H9 (cell line): Measurements from ENCODE around the gene CFAP45. TPM values are rescaled to one million over a fixed set of nuclear protein-coding genes. Genes with fewer than 3 reads are reported as not detected.

ENCODE experiments used
- DNase-seq: peaks from one replicate; pipeline ENCODE4 v3.0.0-alpha.2; 2017
- H2AFZ ChIP-seq: one replicate; pipeline ENCODE4 v1.6.1; 2013; ENCODE audit warnings: mild to moderate bottlenecking, low read length, control low read depth, moderate library complexity
- H2AK5ac ChIP-seq: 2 replicates; pipeline ENCODE4 v1.6.1; 2013; ENCODE audit warnings: low read length, control low read depth, mixed read lengths; ENCODE audit not compliant: insufficient read length
- H2BK120ac ChIP-seq: one replicate; pipeline ENCODE4 v1.6.1; 2013; ENCODE audit warnings: low read depth, mild to moderate bottlenecking, low read length, control low read depth, inconsistent platforms; ENCODE audit not compliant: poor library complexity, severe bottlenecking
- H2BK12ac ChIP-seq: 2 replicates; pipeline ENCODE4 v1.6.1; 2013; ENCODE audit warnings: low read length, control low read depth, mixed read lengths, low read depth; ENCODE audit not compliant: insufficient read length
- H2BK15ac ChIP-seq: 2 replicates; pipeline ENCODE4 v1.6.1; 2013; ENCODE audit warnings: low read depth, low read length, control low read depth
- H2BK20ac ChIP-seq: one replicate; pipeline ENCODE4 v1.6.1; 2013; ENCODE audit warnings: low read depth, mild to moderate bottlenecking, low read length, control low read depth, inconsistent platforms; ENCODE audit not compliant: poor library complexity, severe bottlenecking
- H2BK5ac ChIP-seq: 2 replicates; pipeline ENCODE4 v1.6.1; 2013; ENCODE audit warnings: low read length, control low read depth, mixed read lengths; ENCODE audit not compliant: insufficient read length
- H3K14ac ChIP-seq: 2 replicates; pipeline ENCODE4 v1.6.1; 2013; ENCODE audit warnings: low read length, control low read depth; ENCODE audit not compliant: insufficient read depth
- H3K18ac ChIP-seq: 2 replicates; pipeline ENCODE4 v1.6.1; 2013; ENCODE audit warnings: low read depth, mild to moderate bottlenecking, mixed read lengths, low read length, control low read depth; ENCODE audit not compliant: insufficient read length
- H3K23ac ChIP-seq: 2 replicates; pipeline ENCODE4 v1.6.1; 2013; ENCODE audit warnings: low read length, control low read depth, mixed read lengths, low read depth; ENCODE audit not compliant: insufficient read length
- H3K23me2 ChIP-seq: 2 replicates; pipeline ENCODE4 v1.6.1; 2013; ENCODE audit warnings: low read depth, mild to moderate bottlenecking, mixed read lengths, low read length, control low read depth; ENCODE audit not compliant: insufficient read length, poor library complexity, severe bottlenecking
- H3K27ac ChIP-seq: 2 replicates; pipeline ENCODE4 v1.5.1; 2013; ENCODE audit warnings: low read length, control low read depth, mixed read lengths, low read depth; ENCODE audit not compliant: insufficient read length
- H3K27me3 ChIP-seq: 2 replicates; pipeline ENCODE4 v1.6.1; 2013; ENCODE audit warnings: low read length, control low read depth, inconsistent platforms; ENCODE audit not compliant: insufficient read depth
- H3K4ac ChIP-seq: 2 replicates; pipeline ENCODE4 v1.6.1; 2013; ENCODE audit warnings: low read depth, mild to moderate bottlenecking, control low read depth, inconsistent platforms, low read length, moderate library complexity
- H3K4me1 ChIP-seq: 2 replicates; pipeline ENCODE4 v1.6.1; 2013; ENCODE audit warnings: low read length, control low read depth, inconsistent platforms; ENCODE audit not compliant: insufficient read depth
- H3K4me2 ChIP-seq: 2 replicates; pipeline ENCODE4 v1.6.1; 2013; ENCODE audit warnings: low read length, control low read depth, mixed read lengths; ENCODE audit not compliant: insufficient read length, insufficient read depth
- H3K56ac ChIP-seq: 2 replicates; pipeline ENCODE4 v1.6.1; 2013; ENCODE audit warnings: low read depth, mild to moderate bottlenecking, mixed read lengths, low read length, control low read depth; ENCODE audit not compliant: insufficient read length
- H3K79me1 ChIP-seq: 2 replicates; pipeline ENCODE4 v1.6.1; 2013; ENCODE audit warnings: low read depth, mild to moderate bottlenecking, moderate library complexity, low read length, control low read depth, inconsistent platforms; ENCODE audit not compliant: insufficient read depth, poor library complexity, severe bottlenecking
- H3K79me2 ChIP-seq: 2 replicates; pipeline ENCODE4 v1.6.1; 2013; ENCODE audit warnings: low read length, control low read depth, inconsistent platforms; ENCODE audit not compliant: insufficient read depth
- H3K9ac ChIP-seq: 2 replicates; pipeline ENCODE4 v1.6.1; 2013; ENCODE audit warnings: low read length, control low read depth, mixed read lengths; ENCODE audit not compliant: insufficient read length; ENCODE audit errors: extremely low read depth
- H3K9me3 ChIP-seq: one replicate; pipeline ENCODE4 v1.6.1; 2013; ENCODE audit warnings: low read depth, low read length, inconsistent platforms; ENCODE audit not compliant: control insufficient read depth
- H3T11ph ChIP-seq: one replicate; pipeline ENCODE4 v1.6.1; 2013; ENCODE audit warnings: mild to moderate bottlenecking, low read length, control low read depth, inconsistent platforms
- H4K20me1 ChIP-seq: one replicate; pipeline ENCODE4 v1.6.1; 2013; ENCODE audit not compliant: control insufficient read depth, insufficient read length, insufficient read depth
- H4K5ac ChIP-seq: 2 replicates; pipeline ENCODE4 v1.6.1; 2013; ENCODE audit warnings: low read depth, mild to moderate bottlenecking, mixed read lengths, low read length, control low read depth; ENCODE audit not compliant: insufficient read length
- H4K8ac ChIP-seq: replicated peaks from 2 replicates; pipeline ENCODE4 v1.6.1; 2013; ENCODE audit warnings: low read length, control low read depth, mixed read lengths, low read depth; ENCODE audit not compliant: insufficient read length
- H4K91ac ChIP-seq: 2 replicates; pipeline ENCODE4 v1.6.1; 2013; ENCODE audit warnings: low read depth, mild to moderate bottlenecking, moderate library complexity, mixed read lengths, low read length, control low read depth; ENCODE audit not compliant: insufficient read length
- H3K27ac Mint-ChIP-seq, 3 experiments: 2 replicates in 2 of 3; 3 replicates in 1 of 3; pipeline ENCODE4 v1.8.0; 2020 to 2021; ENCODE audit warnings: mixed read lengths in 3 of 3, mild to moderate bottlenecking in 1 of 3, moderate library complexity in 1 of 3
- H3K27me3 Mint-ChIP-seq: 2 replicates; pipeline ENCODE4 v1.8.0; 2021; ENCODE audit warnings: low read depth, mild to moderate bottlenecking, moderate library complexity, mixed read lengths
- H3K36me3 Mint-ChIP-seq, 3 experiments: 2 replicates in 2 of 3; 3 replicates in 1 of 3; pipeline ENCODE4 v1.8.0; 2020 to 2021; ENCODE audit warnings: low read depth in 3 of 3, mixed read lengths in 3 of 3; ENCODE audit not compliant: insufficient read depth in 1 of 3
- H3K4me1 Mint-ChIP-seq, 2 experiments: 2 replicates each; pipeline ENCODE4 v1.8.0; 2020; ENCODE audit warnings: mixed read lengths in 2 of 2
- H3K4me3 Mint-ChIP-seq, 2 experiments: 2 replicates in 1 of 2; 3 replicates in 1 of 2; pipeline ENCODE4 v1.8.0; 2020 to 2021; ENCODE audit warnings: mild to moderate bottlenecking in 2 of 2, mixed read lengths in 2 of 2, moderate library complexity in 1 of 2
- H3K9me3 Mint-ChIP-seq, 2 experiments: 2 replicates in 1 of 2; 3 replicates in 1 of 2; pipeline ENCODE4 v1.8.0; 2020; ENCODE audit warnings: mild to moderate bottlenecking in 2 of 2, mixed read lengths in 2 of 2, moderate library complexity in 1 of 2
- CTCF ChIP-seq: fragments of 200-600 bp; sonication (generic); conservative IDR thresholded peaks from 3 replicates; pipeline ENCODE4 v1.8.0; 2021; ENCODE audit warnings: antibody characterized with exemption, mild to moderate bottlenecking
- WGBS: extraction: QIAGEN DNeasy Blood & Tissue Kit; methylation state at CpG from one replicate; pipeline ENCODE4 v1.1.7; 2013; ENCODE audit warnings: missing lambda C conversion rate, low lambda C conversion rate, mixed read lengths; ENCODE audit not compliant: insufficient read length; ENCODE audit errors: extremely low coverage; 5-methylcytosine and 5-hydroxymethylcytosine counted together
- total RNA-seq: library from RNA; stranded (reverse); gene quantifications from 2 replicates; pipeline ENCODE4 v1.2.1, GENCODE V29; 2021

Gene CFAP45
- total RNA-seq, 1 experiment from 2014 or later: 0.85 TPM

- Histone ChIP-seq H3K56ac (no peak overlapping the region), H3K9ac (no peak overlapping the region), H3K79me2 (no peaks in the 10 kb centered on the region), H3K9me3 (no peaks in the 10 kb centered on the region), H3K4ac (no peak overlapping the region), H3K23me2 (no peaks in the 10 kb centered on the region), H2BK12ac (no peak overlapping the region), H4K8ac (no peak overlapping the region), H4K20me1 (no peaks in the 10 kb centered on the region), H2AFZ (no peak overlapping the region), H2BK5ac (no peak overlapping the region), H3K4me2 (no peak overlapping the region), H3K27me3 (no peaks in the 10 kb centered on the region), H2AK5ac (no peak overlapping the region), H3K79me1 (no peaks in the 10 kb centered on the region), H4K5ac (no peak overlapping the region), H3T11ph (no peak overlapping the region), H3K14ac (no peak overlapping the region; the same call in 1 of the 2 replicates), H4K91ac (no peak overlapping the region), H3K23ac (no peak overlapping the region), H3K27ac (no peak overlapping the region), H3K18ac (no peak overlapping the region), H3K4me1 (no peaks in the 10 kb centered on the region), H2BK20ac (no peak overlapping the region), H2BK120ac (no peak overlapping the region), H2BK15ac (no peak overlapping the region)
- no peak overlapping the region for H3K27ac Mint-ChIP-seq
- H3K4me3 Mint-ChIP-seq: no peak overlapping the region
- H3K36me3 Mint-ChIP-seq: peaks cover 0 to 2% (median 0%) of the 10 kb centered on the region in 3 experiments; a peak in 2 of 7 replicates
- no peaks in the 10 kb centered on the region for H3K9me3 Mint-ChIP-seq
- H3K27me3 Mint-ChIP-seq: peaks cover 23% of the 10 kb centered on the region
- WGBS: no CpG with 5 or more reads among the region's 5 CpGs
- no peak for DNase-seq
- peaks cover 14 to 23% of the 10 kb centered on the region in 2 experiments for H3K4me1 Mint-ChIP-seq
- no peak for TF ChIP-seq CTCF
Measured at GRCh38 chr1:159870704-159871103, 29.3 kb downstream of the CFAP45 start.
